Esophagus mucosa (tissue), 1 donor: Measurements from ENCODE around the gene RNF31. TPM values are rescaled to one million over a fixed set of nuclear protein-coding genes. Genes with fewer than 3 reads are reported as not detected.

Experiments used
- ATAC-seq: fragments of 200-7000 bp; cut with Tn5 transposase; one replicate; pipeline ENCODE4 v1.9.1; 2020
- total RNA-seq: library from RNA; stranded (reverse); gene quantifications from one replicate; pipeline ENCODE4 v1.2.4, GENCODE V29; 2023
- donor health status: DM: yes; HTN: yes; CAD: no.

Gene RNF31
- total RNA-seq, 1 donor from 2014 or later, result 39.7 TPM

DNA sequence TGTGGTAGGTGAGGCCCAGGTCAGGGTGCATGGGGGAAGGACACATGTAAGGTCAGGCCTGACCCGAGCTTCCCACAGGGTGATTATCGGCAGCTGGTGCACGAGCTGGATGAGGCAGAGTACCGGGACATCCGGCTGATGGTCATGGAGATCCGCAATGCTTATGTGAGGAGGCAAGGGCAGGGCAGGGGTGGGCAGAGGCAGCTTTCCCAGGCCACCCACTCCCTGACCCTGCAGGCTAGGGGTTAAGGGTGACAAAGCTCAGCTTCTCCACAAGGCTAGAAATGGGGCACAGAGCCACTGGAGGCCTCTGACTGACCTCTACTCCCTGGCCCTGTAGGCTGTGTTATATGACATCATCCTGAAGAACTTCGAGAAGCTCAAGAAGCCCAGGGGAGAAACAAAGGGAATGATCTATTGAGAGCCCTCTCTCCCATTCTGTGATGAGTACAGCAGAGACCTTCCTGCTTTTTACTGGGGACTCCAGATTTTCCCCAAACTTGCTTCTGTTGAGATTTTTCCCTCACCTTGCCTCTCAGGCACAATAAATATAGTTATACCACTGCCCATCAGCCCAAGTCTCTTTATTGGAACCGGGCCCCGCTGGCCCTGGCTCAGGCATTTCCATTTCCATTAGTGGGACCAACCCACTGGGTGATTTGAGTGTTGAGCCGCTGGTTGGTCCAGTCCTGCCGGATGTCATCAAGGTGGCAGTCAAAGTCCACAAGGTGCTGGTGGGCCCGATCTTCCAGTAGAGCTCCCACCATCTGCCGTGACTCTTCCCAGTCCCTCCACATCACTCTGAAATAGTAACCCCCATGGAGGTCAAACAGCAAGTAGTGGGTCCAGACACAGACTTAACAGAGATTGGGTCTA lies 8.7 kb upstream of the RNF31 start:
- ATAC-seq, result no peak

DNA sequence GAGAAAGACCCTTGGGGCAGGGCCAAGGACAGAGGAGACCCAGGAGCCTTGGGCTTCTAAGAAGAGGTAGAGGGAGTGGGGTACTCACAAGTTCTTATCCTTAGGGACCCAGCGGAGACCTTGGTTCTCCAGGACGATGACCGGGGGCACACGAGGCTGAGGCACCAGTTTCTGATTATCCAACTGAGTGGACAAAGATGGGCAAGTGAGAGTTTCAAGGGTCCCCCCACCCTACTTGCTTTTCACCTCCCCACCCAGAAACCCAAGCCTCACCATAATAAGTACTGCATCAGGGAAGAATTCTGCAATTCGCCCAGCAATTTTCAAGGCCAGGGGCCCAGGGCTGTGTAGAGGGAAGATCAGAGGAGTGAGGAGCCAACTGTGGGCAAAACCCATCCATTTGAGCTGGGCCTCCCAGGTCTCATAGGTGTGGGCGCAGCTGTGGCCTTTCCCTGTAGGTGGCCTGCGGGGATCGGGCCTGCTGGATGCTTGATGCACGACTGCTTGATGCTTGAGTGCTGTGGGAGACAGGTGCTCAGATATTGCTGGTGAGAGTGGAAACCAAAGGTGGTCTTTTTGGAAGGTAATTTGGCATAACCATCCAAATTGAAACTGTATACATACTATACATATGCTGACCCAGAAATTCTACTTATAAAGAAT lies 7.9 kb upstream of the RNF31 start:
- no peak for ATAC-seq

DNA sequence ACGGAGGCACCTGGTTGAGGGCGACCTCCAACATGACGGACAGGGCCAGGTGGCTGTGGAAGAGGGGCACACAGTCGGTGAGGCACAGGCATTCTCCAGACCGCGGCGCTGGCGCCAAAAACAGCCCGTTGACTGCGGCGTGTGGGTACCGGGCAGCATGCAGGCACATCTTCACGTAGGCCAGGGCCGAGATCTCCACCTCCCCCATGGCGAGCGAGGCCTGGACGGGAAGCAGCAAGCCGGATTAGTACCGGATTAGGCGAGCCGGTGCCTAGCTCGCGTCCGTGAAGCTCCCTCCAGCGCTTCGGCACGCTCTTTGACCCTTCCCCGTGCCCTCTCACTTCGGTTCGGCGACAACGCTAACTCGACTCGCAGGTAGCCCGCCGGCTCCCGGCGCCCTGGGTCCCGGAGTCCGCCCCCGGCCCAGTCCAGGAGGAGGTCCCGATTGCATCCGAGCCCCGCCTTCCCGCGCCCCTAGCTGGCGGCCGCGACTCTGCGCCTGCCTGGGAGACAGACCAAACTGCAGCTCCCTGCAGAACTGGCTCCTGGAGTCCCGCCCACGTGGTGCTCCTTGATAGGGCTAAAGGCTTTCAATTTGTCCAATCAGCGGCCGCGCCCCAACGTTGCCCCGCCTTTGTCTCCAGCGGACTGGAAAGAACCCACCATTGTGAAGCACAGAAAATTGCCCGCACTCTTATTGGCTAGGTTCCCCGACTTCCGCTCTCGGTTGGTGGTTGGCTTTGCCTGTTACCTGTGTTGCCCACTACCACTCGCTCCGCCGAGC lies 6.0 kb upstream of the RNF31 start, which contains the start of gene EMC9:
EMC9 (minus strand) TSS at position 495 of the 784 bp plus-strand sequence; CDS start at position 208, 287 bp downstream.
- peak; percentile 92 for ATAC-seq

DNA sequence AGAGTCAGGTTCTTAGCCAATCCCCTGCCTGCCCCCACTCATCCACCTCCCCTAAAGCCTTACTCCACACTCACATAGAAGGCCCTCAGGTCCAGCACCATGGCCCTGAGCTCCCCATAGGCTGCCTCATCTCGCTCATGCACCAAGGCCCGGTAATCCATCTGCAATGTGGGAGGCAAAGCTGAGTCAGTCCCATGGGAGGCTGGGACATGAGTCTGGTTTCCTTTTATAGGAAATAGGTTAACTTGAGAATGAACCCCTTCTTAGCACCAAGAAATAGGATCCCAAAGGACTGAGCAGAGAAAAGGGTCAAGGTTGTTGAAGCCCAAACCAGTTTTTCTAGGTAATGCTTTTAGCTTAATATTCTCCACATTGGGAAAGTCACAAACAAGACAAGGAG lies 3.8 kb upstream of the RNF31 start:
- ATAC-seq, result no peak

DNA sequence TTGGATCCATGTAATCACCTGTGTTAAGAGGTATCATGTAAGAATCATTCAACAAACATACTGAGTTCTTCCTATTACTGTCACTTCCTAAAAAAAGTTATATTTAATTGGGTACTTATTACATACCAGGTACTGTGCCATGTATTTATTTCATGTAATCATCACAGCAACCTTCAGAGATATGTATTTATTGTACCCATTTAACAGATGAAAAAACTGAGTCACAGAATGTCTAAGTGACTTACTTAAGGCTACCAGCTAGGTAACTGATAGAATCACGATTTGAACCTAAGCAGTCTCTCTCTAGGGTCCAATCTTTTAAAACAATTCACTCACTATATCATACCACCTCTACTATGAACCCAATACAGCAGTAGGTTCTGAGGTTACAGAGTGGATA lies 2.8 kb upstream of the RNF31 start:
- ATAC-seq, result no peak

DNA sequence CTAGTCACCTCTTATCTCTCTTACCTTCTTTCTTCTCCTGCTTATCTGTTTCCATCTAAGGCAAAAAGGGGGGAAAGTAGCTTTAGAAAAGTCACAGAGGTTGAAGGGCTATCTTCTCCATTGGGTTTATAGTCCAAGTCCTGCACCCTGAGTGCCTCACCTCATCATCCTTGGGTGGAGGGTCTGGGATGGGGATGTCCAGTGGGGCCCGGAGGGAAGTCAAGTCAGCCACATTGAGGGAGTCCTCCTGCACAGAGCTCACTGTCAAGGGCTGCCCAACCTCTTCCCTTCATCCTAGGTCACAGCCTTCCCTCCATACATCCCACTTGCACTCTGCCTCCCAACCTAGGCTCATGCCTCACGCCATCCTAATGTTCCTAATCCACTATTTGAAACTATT lies 2.1 kb upstream of the RNF31 start:
- ATAC-seq, result no peak

DNA sequence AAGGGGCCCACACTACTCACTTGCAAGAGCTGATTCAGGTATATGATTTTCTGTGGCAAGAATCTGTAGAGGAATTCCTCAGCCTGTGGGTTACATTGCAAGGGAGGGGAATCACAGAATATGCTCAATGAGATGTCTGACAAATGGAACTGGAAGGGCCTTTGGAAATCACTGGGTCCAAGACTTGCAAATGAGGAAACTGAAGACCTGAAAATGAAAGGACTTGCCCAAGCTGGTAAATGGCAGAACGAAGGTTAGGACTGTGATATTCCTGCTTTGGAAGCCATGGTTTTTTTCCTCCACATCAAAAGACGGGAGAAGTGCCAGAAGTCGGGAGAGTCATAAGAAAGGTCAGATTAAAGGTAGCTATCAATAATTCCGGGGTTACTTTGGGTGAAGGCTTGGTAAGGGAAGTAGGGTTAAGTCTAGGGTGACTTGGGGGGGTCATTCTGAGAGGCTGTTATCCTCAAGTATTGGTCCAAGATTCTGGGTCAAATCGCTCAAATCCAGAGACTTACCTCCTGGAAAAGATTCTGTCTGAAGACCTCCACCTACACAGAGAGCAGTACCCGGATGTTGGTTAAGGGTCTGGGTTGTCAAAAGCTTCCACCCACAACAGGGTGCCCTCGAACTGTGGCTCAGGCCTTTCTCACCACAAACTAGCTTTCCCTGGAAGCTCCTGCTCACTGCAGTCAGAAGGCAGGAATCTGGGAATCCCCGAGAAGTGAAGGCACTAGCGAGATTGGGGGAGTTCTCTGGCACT lies 1.4 kb upstream of the RNF31 start:
- no peak for ATAC-seq

DNA sequence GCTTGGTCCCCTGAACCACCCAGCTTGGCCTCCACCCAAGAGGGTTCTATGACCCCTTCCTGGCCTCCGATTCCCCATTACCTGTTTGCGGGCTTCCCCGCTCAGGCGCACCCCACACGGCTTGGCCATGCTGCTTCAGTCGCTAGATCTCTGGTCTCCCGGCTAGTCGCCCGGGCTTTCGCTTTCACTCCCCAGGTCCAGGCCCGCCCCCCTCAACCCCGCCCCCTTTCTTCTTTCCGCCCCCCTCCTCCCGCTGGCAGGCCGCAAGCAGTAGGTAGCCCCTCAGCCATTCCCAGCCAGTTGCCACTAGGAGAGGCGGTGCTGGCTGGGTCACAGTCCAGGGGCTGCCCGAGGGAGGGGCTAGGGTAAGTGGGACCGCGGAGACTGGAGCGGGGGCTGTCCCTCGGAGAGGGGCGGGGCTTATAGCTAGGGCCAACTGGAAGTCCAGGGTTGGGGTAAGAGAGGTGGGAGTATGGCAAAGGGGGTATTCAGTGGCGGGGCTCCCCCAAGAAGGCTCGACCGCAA lies 783 bp upstream of the RNF31 start, which contains the start of gene PSME2:
PSME2 (minus strand) TSS at position 158 of the 525 bp plus-strand sequence; CDS start at position 129, 29 bp downstream.
- ATAC-seq, result peak; percentile 82

DNA sequence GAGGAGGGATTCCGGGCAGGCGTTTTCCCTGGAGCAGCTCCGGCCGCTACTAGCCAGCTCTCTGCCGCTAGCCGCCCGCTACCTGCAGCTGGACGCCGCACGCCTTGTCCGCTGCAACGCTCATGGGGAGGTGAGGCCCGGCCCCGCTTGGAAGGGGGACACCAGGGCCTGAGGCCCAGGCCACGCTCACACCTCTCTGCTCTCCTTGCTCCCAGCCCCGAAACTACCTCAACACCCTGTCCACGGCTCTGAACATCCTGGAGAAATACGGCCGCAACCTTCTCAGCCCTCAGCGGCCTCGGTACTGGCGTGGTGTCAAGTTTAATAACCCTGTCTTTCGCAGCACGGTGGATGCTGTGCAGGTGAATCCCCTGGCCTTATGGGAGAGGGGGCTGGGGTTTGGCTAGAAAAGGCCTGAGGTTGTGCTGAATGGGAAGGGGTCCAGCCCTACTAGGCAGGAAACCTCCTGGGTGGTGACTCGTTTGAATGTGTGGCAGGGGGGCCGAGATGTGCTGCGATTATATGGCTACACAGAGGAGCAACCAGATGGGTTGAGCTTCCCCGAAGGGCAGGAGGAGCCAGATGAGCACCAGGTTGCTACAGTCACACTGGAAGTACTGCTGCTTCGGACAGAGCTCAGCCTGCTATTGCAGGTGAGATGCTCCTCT lies 597 bp downstream of the RNF31 start:
- peak; percentile 1 for ATAC-seq

DNA sequence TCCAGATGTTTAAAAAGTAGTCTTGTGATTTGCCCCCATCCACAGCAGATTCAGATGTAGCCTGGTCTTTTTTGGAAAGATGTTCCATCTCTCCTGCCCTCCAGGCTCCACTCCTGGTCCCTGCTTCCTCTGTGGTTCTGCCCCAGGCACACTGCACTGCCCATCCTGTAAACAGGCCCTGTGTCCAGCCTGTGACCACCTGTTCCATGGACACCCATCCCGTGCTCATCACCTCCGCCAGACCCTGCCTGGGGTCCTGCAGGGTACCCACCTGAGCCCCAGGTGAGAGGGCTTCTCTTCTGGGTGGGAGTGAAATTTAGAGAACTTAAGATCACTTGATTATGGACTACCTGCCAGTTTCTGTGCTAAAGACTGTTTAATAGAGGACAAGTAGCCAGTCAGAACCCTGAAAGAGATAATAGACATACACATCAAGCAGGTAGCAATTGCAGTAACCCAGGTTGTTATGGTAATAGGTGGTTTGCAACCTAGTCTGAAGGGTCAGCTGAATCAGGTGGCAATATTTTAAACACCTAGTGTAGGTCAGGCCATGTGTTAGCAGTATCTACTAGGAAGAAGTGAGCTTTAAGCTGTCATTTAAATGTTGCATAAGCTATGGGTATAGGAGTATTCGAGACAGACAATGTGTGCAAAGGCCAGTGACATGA lies 2.1 kb downstream of the RNF31 start:
- no peak for ATAC-seq

DNA sequence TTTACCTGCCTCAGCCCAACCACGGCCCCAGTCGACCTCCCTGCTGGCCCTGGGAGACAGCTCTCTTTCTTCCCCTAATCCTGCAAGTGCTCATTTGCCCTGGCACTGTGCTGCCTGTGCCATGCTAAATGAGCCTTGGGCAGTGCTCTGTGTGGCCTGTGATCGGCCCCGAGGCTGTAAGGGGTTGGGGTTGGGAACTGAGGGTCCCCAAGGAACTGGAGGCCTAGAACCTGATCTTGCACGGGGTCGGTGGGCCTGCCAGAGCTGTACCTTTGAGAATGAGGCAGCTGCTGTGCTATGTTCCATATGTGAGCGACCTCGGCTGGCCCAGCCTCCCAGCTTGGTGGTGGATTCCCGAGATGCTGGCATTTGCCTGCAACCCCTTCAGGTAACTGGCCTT lies 2.8 kb downstream of the RNF31 start:
- ATAC-seq, result no peak

DNA sequence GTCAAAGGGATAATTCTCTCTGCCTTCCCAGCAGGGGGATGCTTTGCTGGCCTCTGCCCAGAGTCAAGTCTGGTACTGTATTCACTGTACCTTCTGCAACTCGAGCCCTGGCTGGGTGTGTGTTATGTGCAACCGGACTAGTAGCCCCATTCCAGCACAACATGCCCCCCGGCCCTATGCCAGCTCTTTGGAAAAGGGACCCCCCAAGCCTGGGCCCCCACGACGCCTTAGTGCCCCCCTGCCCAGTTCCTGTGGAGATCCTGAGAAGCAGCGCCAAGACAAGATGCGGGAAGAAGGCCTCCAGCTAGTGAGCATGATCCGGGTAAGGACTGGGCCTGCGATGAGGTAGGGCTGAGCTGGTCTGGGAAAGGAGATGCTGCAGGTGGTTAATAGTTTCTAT lies 3.3 kb downstream of the RNF31 start:
- ATAC-seq, result no peak

DNA sequence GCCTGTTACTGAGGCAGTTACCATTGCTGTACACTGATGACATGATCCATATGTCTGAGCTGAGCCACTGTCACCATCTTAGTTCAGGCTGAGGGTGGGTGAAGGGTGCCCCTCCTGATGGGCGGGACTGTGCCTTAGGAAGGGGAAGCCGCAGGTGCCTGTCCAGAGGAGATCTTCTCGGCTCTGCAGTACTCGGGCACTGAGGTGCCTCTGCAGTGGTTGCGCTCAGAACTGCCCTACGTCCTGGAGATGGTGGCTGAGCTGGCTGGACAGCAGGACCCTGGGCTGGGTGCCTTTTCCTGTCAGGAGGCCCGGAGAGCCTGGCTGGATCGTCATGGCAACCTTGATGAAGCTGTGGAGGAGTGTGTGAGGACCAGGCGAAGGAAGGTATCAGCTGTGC lies 3.7 kb downstream of the RNF31 start:
- ATAC-seq, result no peak

DNA sequence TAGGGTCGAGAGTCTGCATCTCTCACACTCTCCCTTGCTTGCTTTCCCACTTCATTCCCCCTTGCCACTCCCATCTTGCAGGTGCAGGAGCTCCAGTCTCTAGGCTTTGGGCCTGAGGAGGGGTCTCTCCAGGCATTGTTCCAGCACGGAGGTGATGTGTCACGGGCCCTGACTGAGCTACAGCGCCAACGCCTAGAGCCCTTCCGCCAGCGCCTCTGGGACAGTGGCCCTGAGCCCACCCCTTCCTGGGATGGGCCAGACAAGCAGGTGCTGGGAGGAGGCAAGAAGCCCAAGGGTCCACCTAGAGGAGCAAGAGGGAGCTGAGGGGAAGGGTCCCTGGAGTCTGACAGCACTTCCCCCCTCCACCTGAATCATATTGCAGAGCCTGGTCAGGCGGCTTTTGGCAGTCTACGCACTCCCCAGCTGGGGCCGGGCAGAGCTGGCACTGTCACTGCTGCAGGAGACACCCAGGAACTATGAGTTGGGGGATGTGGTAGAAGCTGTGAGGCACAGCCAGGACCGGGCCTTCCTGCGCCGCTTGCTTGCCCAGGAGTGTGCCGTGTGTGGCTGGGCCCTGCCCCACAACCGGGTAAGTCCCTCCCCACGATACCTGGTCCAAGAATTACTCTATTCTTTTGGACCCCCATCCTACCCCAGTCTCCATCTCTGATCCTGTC lies 4.2 kb downstream of the RNF31 start:
- no peak for ATAC-seq

DNA sequence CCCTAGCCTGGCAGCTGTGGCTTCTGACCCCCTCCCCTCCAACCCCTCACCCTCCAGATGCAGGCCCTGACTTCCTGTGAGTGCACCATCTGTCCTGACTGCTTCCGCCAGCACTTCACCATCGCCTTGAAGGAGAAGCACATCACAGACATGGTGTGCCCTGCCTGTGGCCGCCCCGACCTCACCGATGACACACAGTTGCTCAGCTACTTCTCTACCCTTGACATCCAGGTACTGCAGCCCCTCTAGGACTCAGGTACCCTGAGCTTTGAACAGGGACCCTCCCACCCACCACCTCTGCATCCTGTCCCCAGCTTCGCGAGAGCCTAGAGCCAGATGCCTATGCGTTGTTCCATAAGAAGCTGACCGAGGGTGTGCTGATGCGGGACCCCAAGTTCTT lies 7.8 kb downstream of the RNF31 start:
- no peak for ATAC-seq

DNA sequence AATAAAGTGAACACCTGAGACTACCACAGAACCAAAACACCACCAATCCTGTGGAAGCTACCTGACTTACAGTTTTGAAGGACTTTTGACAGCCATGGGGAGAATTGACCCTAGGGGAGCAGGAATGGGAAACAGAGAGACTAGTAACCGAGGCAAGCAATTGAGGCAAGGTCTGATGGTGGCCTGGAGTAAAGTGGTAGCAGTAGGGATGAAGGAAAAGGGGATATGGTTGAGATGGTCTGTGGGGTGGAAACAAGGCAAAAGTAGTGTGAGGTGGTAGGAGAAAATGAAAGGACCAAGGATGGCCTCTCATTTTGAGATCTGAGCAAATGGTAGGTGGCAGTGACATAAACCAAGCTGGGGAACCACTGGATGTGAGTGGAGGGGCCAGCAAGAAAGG lies 9.5 kb downstream of the RNF31 start:
- ATAC-seq, result no peak

DNA sequence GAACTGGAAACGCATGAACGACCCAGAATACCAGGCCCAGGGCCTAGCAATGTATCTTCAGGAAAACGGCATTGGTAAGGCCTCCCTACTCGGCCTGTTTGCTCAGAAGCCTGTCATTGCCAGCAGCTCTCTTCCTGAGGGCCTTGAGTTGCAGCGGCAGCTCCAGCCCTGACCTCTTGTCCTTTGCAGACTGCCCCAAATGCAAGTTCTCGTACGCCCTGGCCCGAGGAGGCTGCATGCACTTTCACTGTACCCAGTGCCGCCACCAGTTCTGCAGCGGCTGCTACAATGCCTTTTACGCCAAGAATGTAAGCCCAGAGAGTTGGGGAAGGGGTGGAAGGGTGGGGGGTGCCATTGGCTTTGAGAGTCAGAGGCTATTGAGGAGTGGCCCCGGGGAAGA lies 10.0 kb downstream of the RNF31 start:
- ATAC-seq, result no peak

DNA sequence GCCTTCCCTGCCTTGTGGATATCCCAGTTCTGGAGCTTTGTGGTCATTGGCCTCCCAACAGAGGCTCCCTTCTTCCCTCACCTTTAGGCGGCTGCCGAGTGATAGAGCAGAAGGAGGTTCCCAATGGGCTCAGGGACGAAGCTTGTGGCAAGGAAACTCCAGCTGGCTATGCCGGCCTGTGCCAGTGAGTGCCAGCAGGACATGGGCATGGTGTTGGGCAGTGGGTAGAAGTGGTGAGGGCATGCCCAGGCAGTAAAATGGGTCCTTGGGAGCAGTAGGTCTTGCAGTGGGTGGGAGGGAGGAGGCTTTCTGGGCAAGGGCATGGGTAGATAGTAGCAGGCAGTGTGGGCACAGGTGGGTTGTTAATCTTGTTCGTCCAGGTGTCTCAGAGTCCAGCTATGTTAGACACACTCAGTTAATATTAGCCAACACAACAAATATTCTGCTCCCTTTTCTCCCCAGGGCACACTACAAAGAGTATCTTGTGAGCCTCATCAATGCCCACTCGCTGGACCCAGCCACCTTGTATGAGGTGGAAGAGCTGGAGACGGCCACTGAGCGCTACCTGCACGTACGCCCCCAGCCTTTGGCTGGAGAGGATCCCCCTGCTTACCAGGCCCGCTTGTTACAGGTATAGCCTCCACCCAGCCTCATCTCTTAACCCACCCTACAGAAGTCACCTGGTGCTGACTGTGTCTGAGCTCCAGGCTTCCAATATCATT lies 12.6 kb downstream of the RNF31 start:
- ATAC-seq, result no peak

DNA sequence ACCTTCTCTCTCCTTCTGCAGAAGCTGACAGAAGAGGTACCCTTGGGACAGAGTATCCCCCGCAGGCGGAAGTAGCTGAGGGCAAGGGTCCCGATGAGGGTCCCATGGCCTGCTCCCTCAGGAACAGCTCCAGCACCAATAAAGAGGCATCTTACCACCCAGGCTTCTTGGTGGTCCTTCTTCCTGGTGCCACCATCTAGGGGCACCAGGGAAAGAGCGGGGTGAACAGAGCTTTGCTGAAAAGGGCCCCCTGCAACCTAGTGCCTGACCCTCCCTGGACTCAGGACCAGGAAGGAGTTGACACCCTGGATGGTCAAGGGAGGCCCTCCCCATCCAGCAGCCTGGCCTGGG lies 13.2 kb downstream of the RNF31 start:
- peak; percentile 1 for ATAC-seq
